GM21825 (cell line): ENCODE data around the gene HAUS8.
"Not testable (repeated sequence)": the region's sequence is repeated elsewhere in the genome, so short reads cannot be mapped to it uniquely, and the experiment has no call there.

Experiments
- ATAC-seq: cut with Tn5 transposase; IDR thresholded peaks from one replicate; pipeline ENCODE4 v1.9.1; 2021; ENCODE audit warnings: mild to moderate bottlenecking, moderate library complexity; ENCODE audit not compliant: unreplicated experiment

HAUS8 gene

GRCh38 chr19:17075035-17075863, at the start of gene HAUS8, which contains the start of gene MYO9B:
Gene HAUS8 (minus strand): TSS chr19:17075452. CDS start chr19:17075422, 30 bp downstream.
Gene MYO9B (plus strand): TSS chr19:17075777. CDS start chr19:17101718, 25,941 bp downstream.
- peak; percentile 70 for ATAC-seq

GRCh38 chr19:17124025-17124424, 48.8 kb upstream of the HAUS8 start:
- no peak for ATAC-seq

GRCh38 chr19:17123041-17123440, 47.8 kb upstream of the HAUS8 start:
- ATAC-seq = no peak

- no peak for ATAC-seq
Observed at GRCh38 chr19:17121736-17122293, 46.6 kb upstream of the HAUS8 start.

GRCh38 chr19:17118957-17119356, 43.7 kb upstream of the HAUS8 start:
- no peak for ATAC-seq

GRCh38 chr19:17116996-17117702, 41.9 kb upstream of the HAUS8 start:
- ATAC-seq = no peak

GRCh38 chr19:17114414-17114831, 39.2 kb upstream of the HAUS8 start:
- ATAC-seq = no peak

GRCh38 chr19:17113127-17113785, 38.0 kb upstream of the HAUS8 start:
- no peak for ATAC-seq

GRCh38 chr19:17112700-17113099, 37.4 kb upstream of the HAUS8 start:
- ATAC-seq = no peak

- no peak for ATAC-seq
Observed at GRCh38 chr19:17112271-17112670, 37.0 kb upstream of the HAUS8 start.

- ATAC-seq = no peak
Observed at GRCh38 chr19:17111766-17112165, 36.5 kb upstream of the HAUS8 start.

GRCh38 chr19:17110599-17110966, 35.3 kb upstream of the HAUS8 start:
- ATAC-seq = no peak

GRCh38 chr19:17109962-17110598, 34.8 kb upstream of the HAUS8 start:
- ATAC-seq = peak; percentile 40

GRCh38 chr19:17109300-17109699, 34.0 kb upstream of the HAUS8 start:
- ATAC-seq = no peak

- no peak for ATAC-seq
Observed at GRCh38 chr19:17108453-17108784, 33.2 kb upstream of the HAUS8 start.

GRCh38 chr19:17107546-17108452, 32.5 kb upstream of the HAUS8 start:
- no peak for ATAC-seq

- ATAC-seq = not testable (repeated sequence)
Observed at GRCh38 chr19:17106964-17107363, 31.7 kb upstream of the HAUS8 start.

GRCh38 chr19:17105556-17105955, 30.3 kb upstream of the HAUS8 start:
- ATAC-seq = no peak

- no peak for ATAC-seq
Observed at GRCh38 chr19:17104679-17105078, 29.4 kb upstream of the HAUS8 start.

- ATAC-seq = no peak
Observed at GRCh38 chr19:17103177-17103576, 27.9 kb upstream of the HAUS8 start.
